ENCODE data around the gene CRYBG1.
"Not testable (repeated sequence)": the region's sequence is repeated elsewhere in the genome, so short reads cannot be mapped to it uniquely, and the experiment has no call there.

Gene CRYBG1

GRCh38 chr6:106572875-106573585 lies 212.5 kb downstream of the CRYBG1 start:
- H3K9me3 ChIP-seq (ENCODE audit: control insufficient read depth, insufficient read depth, low read length): no peaks in the 10 kb centered on the region
- H3K9ac ChIP-seq (ENCODE audit: low read depth, low read length): no peak overlapping the region
- H3K4me1 ChIP-seq (ENCODE audit: insufficient read depth, low read length): peaks cover 7% of the 10 kb centered on the region
- peaks cover 5% of the 10 kb centered on the region for H3K36me3 ChIP-seq (ENCODE audit: insufficient read depth, low read length)

- Histone ChIP-seq H3K36me3 (ENCODE audit: insufficient read depth, low read length) (peaks cover 8% of the 10 kb centered on the region), H3K9ac (ENCODE audit: low read depth, low read length) (no peak overlapping the region), H3K9me3 (ENCODE audit: control insufficient read depth, insufficient read depth, low read length) (no peaks in the 10 kb centered on the region), H3K4me1 (ENCODE audit: insufficient read depth, low read length) (peaks cover 7% of the 10 kb centered on the region)
These were observed 214.4 kb downstream of the CRYBG1 start for GRCh38 chr6:106574741-106575458.

GRCh38 chr6:106579281-106579680 lies 218.8 kb downstream of the CRYBG1 start:
- Histone ChIP-seq H3K9ac (ENCODE audit: low read depth, low read length) (no peak overlapping the region), H3K4me1 (ENCODE audit: insufficient read depth, low read length) (peaks cover 7% of the 10 kb centered on the region), H3K36me3 (ENCODE audit: insufficient read depth, low read length) (peaks cover 14% of the 10 kb centered on the region), H3K9me3 (ENCODE audit: control insufficient read depth, insufficient read depth, low read length) (no peaks in the 10 kb centered on the region)

- H3K9ac ChIP-seq (ENCODE audit: low read depth, low read length): no peak overlapping the region
- no peaks in the 10 kb centered on the region for H3K9me3 ChIP-seq (ENCODE audit: control insufficient read depth, insufficient read depth, low read length)
- peaks cover 11% of the 10 kb centered on the region for H3K36me3 ChIP-seq (ENCODE audit: insufficient read depth, low read length)
- peaks cover 7% of the 10 kb centered on the region; the same call in 1 of the 2 replicates for H3K4me1 ChIP-seq (ENCODE audit: insufficient read depth, low read length)
These were observed 221.0 kb downstream of the CRYBG1 start for GRCh38 chr6:106581468-106581867.

GRCh38 chr6:106586815-106587415 lies 226.4 kb downstream of the CRYBG1 start:
- no peak overlapping the region for H3K9ac ChIP-seq (ENCODE audit: low read depth, low read length)
- peaks cover 7% of the 10 kb centered on the region; the same call in 1 of the 2 replicates for H3K4me1 ChIP-seq (ENCODE audit: insufficient read depth, low read length)
- peaks cover 12% of the 10 kb centered on the region for H3K36me3 ChIP-seq (ENCODE audit: insufficient read depth, low read length)
- H3K9me3 ChIP-seq (ENCODE audit: control insufficient read depth, insufficient read depth, low read length): no peaks in the 10 kb centered on the region

GRCh38 chr6:106588937-106589336 lies 228.4 kb downstream of the CRYBG1 start:
- not testable (repeated sequence) for H3K4me1 ChIP-seq (ENCODE audit: insufficient read depth, low read length); H3K9ac ChIP-seq (ENCODE audit: low read depth, low read length); H3K9me3 ChIP-seq (ENCODE audit: control insufficient read depth, insufficient read depth, low read length); H3K36me3 ChIP-seq (ENCODE audit: insufficient read depth, low read length)

- no peaks in the 10 kb centered on the region for H3K4me1 ChIP-seq (ENCODE audit: insufficient read depth, low read length)
- peaks cover 6% of the 10 kb centered on the region; the same call in 1 of the 2 replicates for H3K36me3 ChIP-seq (ENCODE audit: insufficient read depth, low read length)
- no peak overlapping the region for H3K9ac ChIP-seq (ENCODE audit: low read depth, low read length)
- no peaks in the 10 kb centered on the region for H3K9me3 ChIP-seq (ENCODE audit: control insufficient read depth, insufficient read depth, low read length)
These were observed 230.8 kb downstream of the CRYBG1 start for GRCh38 chr6:106591111-106591825.

- H3K4me1 ChIP-seq (ENCODE audit: insufficient read depth, low read length): no peaks in the 10 kb centered on the region
These were observed 238.9 kb downstream of the CRYBG1 start for GRCh38 chr6:106599440-106599839.

GRCh38 chr6:106600329-106600728 lies 239.8 kb downstream of the CRYBG1 start:
- Histone ChIP-seq H3K36me3 (ENCODE audit: insufficient read depth, low read length) (no peaks in the 10 kb centered on the region), H3K9me3 (ENCODE audit: control insufficient read depth, insufficient read depth, low read length) (no peaks in the 10 kb centered on the region), H3K9ac (ENCODE audit: low read depth, low read length) (no peak overlapping the region), H3K4me1 (ENCODE audit: insufficient read depth, low read length) (no peaks in the 10 kb centered on the region)

More at GRCh38 chr6:106599440-106599839, 238.9 kb downstream of the CRYBG1 start:
- no peak overlapping the region for H3K9ac ChIP-seq (ENCODE audit: low read depth, low read length)
- H3K36me3 ChIP-seq (ENCODE audit: insufficient read depth, low read length): no peaks in the 10 kb centered on the region
- H3K9me3 ChIP-seq (ENCODE audit: control insufficient read depth, insufficient read depth, low read length): no peaks in the 10 kb centered on the region

- Histone ChIP-seq H3K9me3 (ENCODE audit: control insufficient read depth, insufficient read depth, low read length) (peaks cover 5% of the 10 kb centered on the region; the same call in 1 of the 2 replicates), H3K4me1 (ENCODE audit: insufficient read depth, low read length) (peaks cover 4% of the 10 kb centered on the region; the same call in 1 of the 2 replicates), H3K9ac (ENCODE audit: low read depth, low read length) (no peak overlapping the region), H3K36me3 (ENCODE audit: insufficient read depth, low read length) (no peaks in the 10 kb centered on the region)
These were observed 247.7 kb downstream of the CRYBG1 start for GRCh38 chr6:106608080-106608668.

- Histone ChIP-seq H3K36me3 (ENCODE audit: insufficient read depth, low read length) (no peaks in the 10 kb centered on the region), H3K9ac (ENCODE audit: low read depth, low read length) (no peak overlapping the region), H3K4me1 (ENCODE audit: insufficient read depth, low read length) (peaks cover 16% of the 10 kb centered on the region; the same call in 1 of the 2 replicates), H3K9me3 (ENCODE audit: control insufficient read depth, insufficient read depth, low read length) (peaks cover 5% of the 10 kb centered on the region; the same call in 1 of the 2 replicates)
These were observed 249.2 kb downstream of the CRYBG1 start for GRCh38 chr6:106609699-106610098.

- Histone ChIP-seq H3K9ac (ENCODE audit: low read depth, low read length) (no peak overlapping the region), H3K36me3 (ENCODE audit: insufficient read depth, low read length) (no peaks in the 10 kb centered on the region), H3K4me1 (ENCODE audit: insufficient read depth, low read length) (peaks cover 16% of the 10 kb centered on the region; the same call in 1 of the 2 replicates), H3K9me3 (ENCODE audit: control insufficient read depth, insufficient read depth, low read length) (peaks cover under 1% of the 10 kb centered on the region; the same call in 1 of the 2 replicates)
These were observed 250.5 kb downstream of the CRYBG1 start for GRCh38 chr6:106611030-106611429.

- Histone ChIP-seq H3K4me1 (ENCODE audit: insufficient read depth, low read length) (peaks cover 16% of the 10 kb centered on the region; the same call in 1 of the 2 replicates), H3K36me3 (ENCODE audit: insufficient read depth, low read length) (no peaks in the 10 kb centered on the region), H3K9me3 (ENCODE audit: control insufficient read depth, insufficient read depth, low read length) (no peaks in the 10 kb centered on the region), H3K9ac (ENCODE audit: low read depth, low read length) (no peak overlapping the region)
These were observed 252.3 kb downstream of the CRYBG1 start for GRCh38 chr6:106612671-106613416.
